ENCODE results near the gene SCAANT1.

SCAANT1 gene

DNA sequence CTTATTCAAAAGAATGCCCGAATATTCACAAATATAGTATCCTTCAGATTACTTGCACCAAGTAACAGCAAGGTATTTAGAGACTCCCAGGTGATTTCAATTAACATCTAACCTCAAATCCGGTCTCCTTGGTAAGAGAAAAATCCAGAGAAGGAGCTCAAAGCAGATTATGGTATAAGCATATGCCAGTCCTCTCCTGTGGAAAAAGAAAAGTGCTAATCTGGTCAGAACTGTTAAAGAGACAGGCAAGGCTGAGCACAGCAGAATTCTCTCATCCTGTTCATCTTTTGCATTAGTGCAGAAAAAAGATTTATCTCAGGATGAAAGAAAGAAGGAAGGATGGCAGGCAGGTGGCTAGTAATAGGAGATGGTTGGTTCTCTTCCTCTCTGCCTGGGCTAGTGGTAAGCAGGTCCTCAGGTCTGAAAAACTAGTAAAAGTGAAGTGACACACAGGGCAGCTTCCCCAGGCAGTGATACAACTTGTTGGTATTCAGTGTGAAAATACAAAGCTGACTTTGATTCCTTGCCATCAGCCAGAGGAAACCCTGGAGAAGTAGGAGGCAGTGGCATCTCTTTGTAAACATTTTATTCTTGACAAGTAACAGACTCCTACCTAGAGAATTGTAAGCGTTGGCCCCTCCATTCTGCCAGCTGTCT, 34.3 kb downstream of the SCAANT1 start:
- H3K27ac ChIP-seq (ENCODE audit: low read depth, low read length, poor library complexity, severe bottlenecking) = no peak overlapping the region
- H3K4me3 ChIP-seq (ENCODE audit: low read depth, low read length, poor library complexity, severe bottlenecking) = no peak overlapping the region
- no peak overlapping the region for H2AFZ ChIP-seq (ENCODE audit: low read length)
- no peak for TF ChIP-seq CTCF (IDR thresholded peaks at IDR 0.05; ENCODE audit: low read length)
- TF ChIP-seq EZH2 (IDR thresholded peaks at IDR 0.05; ENCODE audit: borderline replicate concordance, low read length) = no peak
- H3K9ac ChIP-seq (ENCODE audit: low read length) = no peak overlapping the region
- H3K4me1 ChIP-seq (ENCODE audit: insufficient read depth, low read length, severe bottlenecking) = peaks cover 27% of the 10 kb centered on the region
- H3K27me3 ChIP-seq (ENCODE audit: insufficient read depth, low read length) = no peaks in the 10 kb centered on the region
- no peaks in the 10 kb centered on the region for H3K36me3 ChIP-seq (ENCODE audit: insufficient read depth, low read length)
- no peaks in the 10 kb centered on the region for H3F3A ChIP-seq (ENCODE audit: insufficient read depth, low read length)
- no peaks in the 10 kb centered on the region for H3K9me3 ChIP-seq (ENCODE audit: low read length)
- H3K9me2 ChIP-seq (ENCODE audit: low read depth, low read length) = no peaks in the 10 kb centered on the region
- peaks cover 96% of the 10 kb centered on the region for H3K79me2 ChIP-seq (ENCODE audit: insufficient read depth, low read length)
- H3K4me2 ChIP-seq (ENCODE audit: low read length) = peak overlapping the region; percentile 11; the same call in 1 of the 2 replicates
- no peaks in the 10 kb centered on the region for H4K20me1 ChIP-seq (ENCODE audit: insufficient read depth, low read length)

DNA sequence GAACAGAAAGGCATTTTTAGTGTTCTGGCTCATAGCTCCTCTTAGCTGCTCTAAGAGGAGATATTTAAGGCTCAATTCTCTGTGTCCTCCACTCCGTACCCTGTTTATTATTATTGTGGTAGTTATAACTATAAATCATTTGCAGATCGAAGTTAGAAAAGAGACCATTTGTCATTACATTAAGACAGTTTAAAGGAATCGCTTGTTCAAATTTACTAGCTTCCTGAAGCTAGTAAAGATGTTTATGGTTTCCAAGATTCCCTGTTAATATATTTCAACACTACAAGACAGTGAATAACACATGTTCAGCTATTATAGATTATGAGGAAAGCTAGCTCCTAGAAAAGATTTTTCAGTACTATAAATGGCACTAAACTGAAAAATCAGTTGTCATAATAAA, 35.9 kb downstream of the SCAANT1 start:
- no peak overlapping the region for H2AFZ ChIP-seq (ENCODE audit: low read length)
- no peaks in the 10 kb centered on the region for H4K20me1 ChIP-seq (ENCODE audit: insufficient read depth, low read length)
- H3K36me3 ChIP-seq (ENCODE audit: insufficient read depth, low read length) = no peaks in the 10 kb centered on the region
- TF ChIP-seq CTCF (IDR thresholded peaks at IDR 0.05; ENCODE audit: low read length) (no peak), EZH2 (IDR thresholded peaks at IDR 0.05; ENCODE audit: borderline replicate concordance, low read length) (no peak)
- peaks cover 31% of the 10 kb centered on the region for H3K4me1 ChIP-seq (ENCODE audit: insufficient read depth, low read length, severe bottlenecking)
- no peak overlapping the region for H3K27ac ChIP-seq (ENCODE audit: low read depth, low read length, poor library complexity, severe bottlenecking)
- no peaks in the 10 kb centered on the region for H3K9me2 ChIP-seq (ENCODE audit: low read depth, low read length)
- no peak overlapping the region for H3K4me3 ChIP-seq (ENCODE audit: low read depth, low read length, poor library complexity, severe bottlenecking)
- peaks cover 96% of the 10 kb centered on the region for H3K79me2 ChIP-seq (ENCODE audit: insufficient read depth, low read length)
- no peaks in the 10 kb centered on the region for H3K27me3 ChIP-seq (ENCODE audit: insufficient read depth, low read length)
- H3K9ac ChIP-seq (ENCODE audit: low read length) = no peak overlapping the region
- H3K4me2 ChIP-seq (ENCODE audit: low read length) = no peak overlapping the region
- no peaks in the 10 kb centered on the region for H3K9me3 ChIP-seq (ENCODE audit: low read length)
- H3F3A ChIP-seq (ENCODE audit: insufficient read depth, low read length) = no peaks in the 10 kb centered on the region

DNA sequence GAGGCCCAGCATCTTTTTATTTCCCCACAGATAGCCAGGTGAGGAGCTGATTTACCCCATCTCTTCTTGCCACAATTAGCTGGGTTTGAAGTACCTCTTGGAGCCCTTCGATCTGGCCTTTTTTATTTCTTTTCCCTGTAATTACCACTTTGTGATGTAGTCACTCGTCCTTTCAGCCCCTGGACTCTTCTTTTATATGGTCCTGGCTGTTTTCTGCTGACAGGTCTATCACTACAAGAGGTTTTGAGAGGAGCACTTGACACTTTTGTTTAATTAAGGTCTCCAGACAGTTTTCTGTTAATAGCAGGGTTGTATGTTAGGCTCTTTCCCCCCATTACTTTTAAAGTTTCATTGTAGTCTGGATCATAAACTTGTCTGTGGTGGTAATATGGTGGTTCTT, 36.7 kb downstream of the SCAANT1 start:
- no peaks in the 10 kb centered on the region for H3K9me2 ChIP-seq (ENCODE audit: low read depth, low read length)
- H3K9ac ChIP-seq (ENCODE audit: low read length) = no peak overlapping the region
- no peaks in the 10 kb centered on the region for H3K36me3 ChIP-seq (ENCODE audit: insufficient read depth, low read length)
- no peak overlapping the region for H3K4me2 ChIP-seq (ENCODE audit: low read length)
- H3F3A ChIP-seq (ENCODE audit: insufficient read depth, low read length) = no peaks in the 10 kb centered on the region
- H2AFZ ChIP-seq (ENCODE audit: low read length) = no peak overlapping the region
- H3K79me2 ChIP-seq (ENCODE audit: insufficient read depth, low read length) = peaks cover 96% of the 10 kb centered on the region
- H3K27ac ChIP-seq (ENCODE audit: low read depth, low read length, poor library complexity, severe bottlenecking) = no peak overlapping the region
- peaks cover 38% of the 10 kb centered on the region for H3K4me1 ChIP-seq (ENCODE audit: insufficient read depth, low read length, severe bottlenecking)
- no peaks in the 10 kb centered on the region for H3K9me3 ChIP-seq (ENCODE audit: low read length)
- TF ChIP-seq EZH2 (IDR thresholded peaks at IDR 0.05; ENCODE audit: borderline replicate concordance, low read length) (no peak), CTCF (IDR thresholded peaks at IDR 0.05; ENCODE audit: low read length) (no peak)
- no peaks in the 10 kb centered on the region for H3K27me3 ChIP-seq (ENCODE audit: insufficient read depth, low read length)
- H3K4me3 ChIP-seq (ENCODE audit: low read depth, low read length, poor library complexity, severe bottlenecking) = no peak overlapping the region
- H4K20me1 ChIP-seq (ENCODE audit: insufficient read depth, low read length) = no peaks in the 10 kb centered on the region
